ENCODE measurements around the gene CADPS.

Gene CADPS

GRCh38 chr3:62368705-62369475 is 506.3 kb downstream of the CADPS start:
- DNase-seq: no peak

GRCh38 chr3:62368290-62368704 is 506.9 kb downstream of the CADPS start:
- DNase-seq: no peak

- DNase-seq: no peak
Observed at GRCh38 chr3:62367763-62368195, 507.4 kb downstream of the CADPS start.

GRCh38 chr3:62366126-62366484 is 509.1 kb downstream of the CADPS start:
- DNase-seq: no peak

GRCh38 chr3:62365391-62366125 is 509.7 kb downstream of the CADPS start:
- DNase-seq: no peak

GRCh38 chr3:62364191-62364590 is 511.0 kb downstream of the CADPS start:
- DNase-seq: no peak

- DNase-seq: no peak
Observed at GRCh38 chr3:62363275-62363674, 511.9 kb downstream of the CADPS start.

- no peak for DNase-seq
Observed at GRCh38 chr3:62361824-62362223, 513.4 kb downstream of the CADPS start.

GRCh38 chr3:62361261-62361660 is 514.0 kb downstream of the CADPS start:
- no peak for DNase-seq

- DNase-seq: no peak
Observed at GRCh38 chr3:62359531-62359930, 515.7 kb downstream of the CADPS start.

GRCh38 chr3:62356356-62356755 is 518.9 kb downstream of the CADPS start:
- no peak for DNase-seq

- no peak for DNase-seq
Observed at GRCh38 chr3:62355703-62356102, 519.5 kb downstream of the CADPS start.

All from CD4-positive, alpha-beta T cell treated with Interleukin-4 for 4 hours (primary cell).